Measurements from ENCODE around the gene TGFBI.

- no peak for TF ChIP-seq EZH2 (IDR thresholded peaks at IDR 0.05; ENCODE audit: borderline replicate concordance, low read depth, low read length, severe bottlenecking)
- TF ChIP-seq, protein P1, sequence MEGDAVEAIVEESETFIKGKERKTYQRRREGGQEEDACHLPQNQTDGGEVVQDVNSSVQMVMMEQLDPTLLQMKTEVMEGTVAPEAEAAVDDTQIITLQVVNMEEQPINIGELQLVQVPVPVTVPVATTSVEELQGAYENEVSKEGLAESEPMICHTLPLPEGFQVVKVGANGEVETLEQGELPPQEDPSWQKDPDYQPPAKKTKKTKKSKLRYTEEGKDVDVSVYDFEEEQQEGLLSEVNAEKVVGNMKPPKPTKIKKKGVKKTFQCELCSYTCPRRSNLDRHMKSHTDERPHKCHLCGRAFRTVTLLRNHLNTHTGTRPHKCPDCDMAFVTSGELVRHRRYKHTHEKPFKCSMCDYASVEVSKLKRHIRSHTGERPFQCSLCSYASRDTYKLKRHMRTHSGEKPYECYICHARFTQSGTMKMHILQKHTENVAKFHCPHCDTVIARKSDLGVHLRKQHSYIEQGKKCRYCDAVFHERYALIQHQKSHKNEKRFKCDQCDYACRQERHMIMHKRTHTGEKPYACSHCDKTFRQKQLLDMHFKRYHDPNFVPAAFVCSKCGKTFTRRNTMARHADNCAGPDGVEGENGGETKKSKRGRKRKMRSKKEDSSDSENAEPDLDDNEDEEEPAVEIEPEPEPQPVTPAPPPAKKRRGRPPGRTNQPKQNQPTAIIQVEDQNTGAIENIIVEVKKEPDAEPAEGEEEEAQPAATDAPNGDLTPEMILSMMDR (IDR thresholded peaks at IDR 0.05; ENCODE audit: borderline replicate concordance, extremely low read depth, low read length, poor library complexity, severe bottlenecking), result no peak
Measured at GRCh38 chr5:135993880-135994636, 34.7 kb upstream of the TGFBI start.

All from DND-41 (cell line).